GM18868 (cell line): ENCODE data around the gene ZNF512.
"Not testable (repeated sequence)": the region's sequence is repeated elsewhere in the genome, so short reads cannot be mapped to it uniquely, and the experiment has no call there.

ENCODE experiments used
- ATAC-seq: cut with Tn5 transposase; IDR thresholded peaks from one replicate; pipeline ENCODE4 v1.9.1; 2021; ENCODE audit warnings: mild to moderate bottlenecking, moderate library complexity; ENCODE audit not compliant: unreplicated experiment

The ZNF512 gene

DNA sequence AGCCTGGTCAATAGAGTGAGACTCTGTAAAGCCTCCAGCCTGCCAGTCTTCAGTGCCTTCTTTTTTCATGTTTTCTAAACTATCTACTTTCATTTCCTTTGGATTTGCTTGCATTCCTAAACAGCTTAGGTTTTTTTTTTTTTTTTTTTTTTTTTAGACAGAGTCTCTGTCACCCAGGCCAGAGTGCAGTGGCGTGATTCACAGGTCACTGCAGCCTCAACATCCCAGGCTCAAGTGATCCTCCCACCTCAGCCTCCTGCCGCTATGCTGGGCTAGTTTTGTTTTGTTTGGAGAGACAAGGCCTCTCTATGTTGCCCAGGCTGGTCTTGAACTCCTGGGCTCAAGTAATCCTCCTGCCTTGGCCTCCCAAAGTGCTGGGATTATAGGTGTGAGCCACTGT, 47.4 kb downstream of the ZNF512 start:
- not testable (repeated sequence) for ATAC-seq

DNA sequence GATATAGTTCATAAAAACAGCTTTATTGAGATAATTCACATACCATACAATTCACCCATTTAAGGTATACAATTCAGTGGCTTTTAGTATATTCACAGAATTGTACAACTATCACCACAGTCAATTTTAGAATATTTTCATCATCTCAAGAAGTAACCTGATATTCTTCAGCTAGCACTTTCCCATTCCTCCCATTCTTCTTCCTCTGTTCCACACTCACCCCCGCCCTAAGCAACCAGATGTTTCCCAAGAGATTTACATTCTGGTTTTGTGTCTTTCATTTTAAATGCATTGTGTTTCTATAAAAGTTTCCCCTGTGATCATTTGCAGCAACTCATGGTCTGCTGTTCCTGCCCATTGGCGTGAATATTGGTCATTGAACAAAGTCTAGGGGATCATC, 51.4 kb downstream of the ZNF512 start:
- ATAC-seq = no peak

DNA sequence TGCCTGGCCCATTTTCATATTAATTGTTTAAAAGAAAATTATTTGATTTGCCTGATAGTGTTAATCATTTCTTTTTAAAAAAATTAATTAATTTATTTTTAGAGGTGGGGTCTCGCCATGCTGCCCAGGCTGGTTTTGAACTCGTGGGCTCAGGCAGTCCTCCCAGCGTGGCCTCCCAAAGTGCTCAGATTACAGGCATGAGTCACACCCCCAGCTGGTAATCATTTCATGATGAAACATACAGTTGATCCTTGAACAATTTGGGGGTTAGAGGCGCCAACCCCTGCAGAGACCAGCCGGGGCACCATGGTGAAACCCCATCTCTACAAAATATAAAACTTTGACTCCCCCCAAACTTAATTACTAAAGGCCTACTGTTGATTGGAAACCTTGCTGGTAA, 53.9 kb downstream of the ZNF512 start:
- no peak for ATAC-seq

DNA sequence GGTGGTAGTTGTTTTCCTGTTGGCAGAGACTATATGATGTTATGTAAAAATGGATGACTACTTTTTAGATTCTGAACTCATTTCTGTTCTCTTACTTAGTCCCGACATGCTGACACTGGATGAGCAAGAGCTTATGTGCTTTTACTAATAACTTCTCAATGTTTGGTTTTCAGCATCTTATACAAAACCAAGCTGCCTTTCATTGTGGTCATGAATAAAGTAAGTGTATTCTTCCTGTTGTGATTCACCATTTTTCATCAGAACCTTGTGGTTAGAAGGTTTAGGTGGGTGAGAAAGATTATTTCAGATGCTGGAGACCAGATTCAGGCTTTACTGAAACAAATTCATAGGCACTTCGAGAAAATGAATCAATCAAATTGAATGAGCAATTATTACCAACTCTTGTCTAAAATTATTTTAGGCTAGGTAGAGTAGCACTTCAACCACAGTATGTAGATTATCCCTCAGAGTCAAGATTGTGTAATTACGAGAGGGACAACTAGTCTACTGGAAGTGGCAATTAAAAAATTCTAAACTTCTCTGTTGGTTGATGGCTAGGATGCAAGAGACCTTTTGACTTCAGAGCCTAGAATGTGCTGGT, 55.3 kb downstream of the ZNF512 start:
- no peak for ATAC-seq

DNA sequence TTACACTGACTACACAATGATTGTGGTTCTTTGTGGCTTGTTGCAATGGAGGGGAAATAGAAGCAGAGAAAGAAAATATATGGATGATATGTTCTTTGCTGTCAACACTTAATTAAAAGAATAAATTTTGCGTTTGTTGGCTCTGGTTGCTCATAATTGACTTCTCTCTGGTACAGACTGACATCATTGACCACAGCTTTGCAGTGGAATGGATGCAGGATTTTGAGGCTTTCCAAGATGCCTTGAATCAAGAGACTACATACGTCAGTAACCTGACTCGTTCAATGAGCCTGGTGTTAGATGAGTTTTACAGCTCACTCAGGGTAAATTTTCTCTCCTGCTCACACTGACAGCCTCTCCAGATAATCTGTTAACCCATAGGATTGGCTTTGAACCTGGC, 55.9 kb downstream of the ZNF512 start:
- ATAC-seq = no peak

DNA sequence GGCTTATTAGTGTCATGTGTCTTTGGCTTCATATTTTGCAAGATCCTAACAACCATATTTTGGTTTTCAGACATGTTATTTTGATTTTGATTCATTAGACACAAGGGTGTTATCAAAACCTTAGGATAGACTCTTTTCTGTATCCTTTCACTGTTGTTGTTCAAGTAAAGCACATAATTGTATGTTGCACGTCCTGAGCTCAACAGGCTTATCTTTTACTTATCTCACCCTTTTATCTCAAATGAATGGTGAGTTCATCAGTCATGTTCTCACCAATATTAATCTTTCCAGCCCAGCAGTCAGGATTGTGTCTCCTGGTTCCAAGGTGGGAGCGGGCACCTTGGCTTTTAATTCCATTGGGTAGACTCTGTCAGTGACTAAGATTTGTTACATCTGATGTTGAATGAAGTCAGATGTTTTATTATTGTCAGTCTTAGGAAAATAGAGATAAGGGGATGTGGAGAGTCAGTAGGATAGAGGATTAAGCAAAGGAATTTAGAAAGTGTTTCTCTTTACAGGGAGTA, 57.9 kb downstream of the ZNF512 start:
- no peak for ATAC-seq

DNA sequence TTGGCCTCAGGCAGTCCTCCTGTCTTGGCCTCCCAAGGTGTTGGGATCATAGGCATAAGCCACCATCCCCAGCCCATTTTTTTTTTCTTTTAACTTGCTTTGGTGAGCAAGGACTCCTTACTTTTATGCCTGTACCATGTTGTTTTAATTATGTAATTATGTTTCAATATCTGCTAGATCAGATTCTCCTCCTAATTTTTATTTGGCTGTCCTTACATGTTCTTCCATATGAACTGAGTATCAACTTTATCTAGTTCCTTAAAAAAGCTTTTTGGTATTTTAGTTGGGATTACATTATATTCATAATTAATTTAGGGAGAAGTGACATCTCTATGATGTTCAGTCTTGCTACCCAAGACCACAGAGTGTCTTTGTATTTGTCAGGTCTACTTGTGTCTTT, 62.4 kb downstream of the ZNF512 start:
- no peak for ATAC-seq

DNA sequence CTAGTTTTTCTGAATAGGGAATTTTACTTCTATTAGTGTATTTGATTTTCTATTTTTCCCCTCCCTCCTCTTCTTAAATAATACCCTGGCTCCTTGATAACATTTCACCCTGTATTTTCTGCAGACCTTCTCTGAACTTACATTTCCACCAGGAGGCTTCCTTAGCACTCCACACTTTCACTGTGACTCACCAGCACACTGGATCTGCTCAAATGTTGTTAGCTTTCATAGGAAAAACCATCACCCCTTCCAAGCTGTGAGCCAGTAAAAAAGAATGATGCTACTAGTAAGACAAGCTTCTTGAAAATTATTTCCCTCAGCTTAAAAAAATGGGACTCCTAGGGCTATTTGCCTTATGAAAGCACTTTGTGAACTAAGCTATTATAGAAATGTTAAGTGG, 64.4 kb downstream of the ZNF512 start:
- ATAC-seq = no peak

DNA sequence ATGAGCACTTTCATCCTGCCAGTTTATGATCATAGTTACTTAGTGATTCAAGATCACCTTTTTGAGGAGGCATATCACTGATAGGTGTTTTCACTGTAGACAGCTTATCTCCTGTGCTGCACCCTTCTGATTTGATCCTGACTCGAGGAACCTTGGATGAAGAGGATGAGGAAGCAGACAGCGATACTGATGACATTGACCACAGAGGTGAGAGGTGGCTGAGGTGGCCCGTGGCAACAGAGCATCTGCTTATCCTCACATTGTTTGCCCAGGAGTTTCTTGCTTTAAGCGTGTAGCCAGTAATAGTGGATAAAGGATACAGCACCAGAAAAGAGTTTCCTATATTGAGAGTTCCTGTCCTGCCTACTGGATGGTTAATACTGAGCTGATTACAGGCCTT, 64.9 kb downstream of the ZNF512 start:
- ATAC-seq = no peak

DNA sequence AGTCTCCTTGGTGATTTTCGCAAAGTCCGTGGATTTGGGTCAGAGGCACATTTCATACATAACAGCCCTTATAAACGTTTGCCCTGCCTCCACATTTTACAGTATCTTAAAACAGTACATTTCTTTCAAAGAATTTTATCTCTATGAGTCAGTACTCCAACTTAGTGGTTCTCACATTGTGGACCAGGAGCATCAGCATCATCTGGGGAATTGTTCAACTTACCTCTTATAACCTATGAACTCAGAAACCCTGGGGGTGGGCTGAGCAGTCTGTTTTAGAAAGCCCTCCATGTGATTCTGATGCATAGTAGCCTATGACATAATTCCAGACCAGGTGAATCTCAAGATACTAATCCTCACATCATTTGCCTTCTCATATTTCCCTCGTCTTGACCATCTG, 68.2 kb downstream of the ZNF512 start:
- ATAC-seq = no peak

DNA sequence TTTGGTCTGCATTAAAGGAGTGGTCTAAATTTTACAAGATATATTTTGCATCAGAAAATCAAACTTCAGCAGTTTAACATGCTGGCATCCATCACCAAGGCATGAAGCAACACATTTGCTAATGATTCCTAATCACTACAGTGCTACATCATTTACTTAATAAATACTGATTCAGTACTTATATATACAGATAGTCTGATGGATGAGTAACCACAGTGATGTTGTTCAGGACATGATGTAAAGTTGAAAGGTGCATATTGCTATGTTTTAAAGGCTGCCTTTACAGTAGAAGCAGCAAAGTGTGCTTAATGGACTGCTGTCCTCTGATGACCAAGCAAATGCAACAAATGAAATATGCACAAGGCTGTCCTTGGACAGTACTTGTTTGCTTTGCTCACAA, 69.5 kb downstream of the ZNF512 start:
- no peak for ATAC-seq

DNA sequence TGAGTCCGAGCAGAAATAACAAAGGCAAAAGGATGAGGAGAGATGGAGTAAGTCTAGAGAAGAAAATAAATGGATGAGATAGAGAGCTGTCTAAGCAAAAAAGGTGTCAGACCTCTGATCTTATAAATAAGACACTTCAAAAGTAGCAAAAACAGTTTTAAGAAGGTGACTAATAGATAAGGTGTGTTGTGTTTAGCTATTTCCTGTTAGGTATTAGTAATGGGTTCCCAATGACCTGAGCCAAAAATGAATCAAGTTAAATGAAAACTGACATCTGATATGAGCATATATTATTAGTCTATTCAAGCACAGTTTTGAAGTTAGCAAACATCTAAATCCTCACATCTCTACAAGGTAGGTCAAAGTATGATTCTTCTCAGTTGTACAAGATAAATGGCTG, 69.9 kb downstream of the ZNF512 start:
- no peak for ATAC-seq

DNA sequence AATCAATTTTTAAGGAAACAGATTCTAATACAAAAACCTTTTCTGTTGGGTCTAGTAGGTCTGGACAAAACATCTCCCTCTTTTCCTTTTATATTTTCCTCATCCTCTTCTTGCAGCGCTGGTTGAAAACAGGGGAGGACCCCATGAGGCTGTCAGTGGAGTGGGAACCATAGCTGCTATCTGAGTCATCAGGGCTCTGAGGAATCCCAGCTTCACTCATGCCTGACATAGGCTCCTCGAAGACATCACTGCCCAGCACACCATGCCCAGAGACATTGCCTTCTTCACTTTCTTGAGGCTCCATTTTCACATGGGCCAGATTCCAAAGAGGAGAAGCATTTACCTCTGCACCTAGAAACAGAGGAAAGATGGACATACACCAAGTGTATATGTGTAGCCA, 70.6 kb downstream of the ZNF512 start:
- no peak for ATAC-seq

DNA sequence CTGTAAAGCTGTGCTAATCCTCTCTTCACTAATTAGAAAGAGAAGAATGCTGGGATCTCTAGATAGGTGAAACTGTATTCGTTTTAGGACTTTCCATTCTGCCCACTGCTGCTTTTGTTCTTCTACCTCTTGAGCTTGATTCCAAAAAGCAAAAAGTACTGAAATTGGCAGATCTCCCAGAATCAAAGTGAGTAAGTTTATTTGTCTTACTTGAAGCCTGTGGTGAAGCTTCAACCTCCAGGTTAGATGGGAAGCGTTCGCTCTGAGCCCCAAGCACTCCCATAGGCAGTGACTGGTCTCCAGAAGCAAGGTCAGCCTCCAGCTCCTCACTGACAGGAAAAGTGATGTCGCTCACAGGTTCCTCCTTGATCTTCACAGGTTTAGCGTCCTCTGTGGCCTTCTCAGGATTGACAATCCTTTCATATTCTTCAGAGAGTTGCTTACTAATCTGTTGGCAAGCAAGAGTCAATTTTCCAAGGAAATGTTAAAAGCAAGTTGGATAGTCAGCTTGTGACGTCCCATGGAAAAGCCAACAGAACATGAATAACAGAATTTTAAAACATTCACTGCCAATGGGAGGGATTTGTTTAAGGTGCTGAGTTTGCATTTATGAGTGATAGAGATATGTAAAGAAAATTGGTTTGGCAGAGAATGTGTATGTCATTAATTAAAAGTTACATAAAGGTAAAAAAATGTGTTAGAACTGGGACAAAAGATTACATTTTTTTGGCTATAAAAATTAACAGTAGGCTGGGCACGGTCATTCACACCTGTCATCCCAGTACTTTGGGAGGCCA, 72.5 kb downstream of the ZNF512 start:
- no peak for ATAC-seq

DNA sequence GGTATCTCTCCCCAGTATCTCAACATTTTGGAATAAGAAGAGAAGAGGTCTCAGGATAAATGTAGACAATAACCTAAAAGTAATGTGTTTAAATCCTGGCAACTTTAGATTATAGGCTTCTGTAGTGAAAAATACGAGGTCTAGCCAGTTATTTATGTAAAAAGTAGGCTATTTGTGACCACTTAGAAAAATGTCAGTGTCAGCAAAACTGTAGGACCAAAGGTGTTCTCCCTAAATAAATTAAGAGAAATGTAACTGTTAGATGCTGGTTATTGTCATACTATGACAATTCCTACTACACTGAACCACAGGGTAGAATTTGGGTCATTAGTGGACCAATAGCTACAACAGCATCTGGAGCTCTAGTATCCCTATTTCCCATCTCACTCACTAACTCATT, 78.5 kb downstream of the ZNF512 start:
- ATAC-seq = no peak

DNA sequence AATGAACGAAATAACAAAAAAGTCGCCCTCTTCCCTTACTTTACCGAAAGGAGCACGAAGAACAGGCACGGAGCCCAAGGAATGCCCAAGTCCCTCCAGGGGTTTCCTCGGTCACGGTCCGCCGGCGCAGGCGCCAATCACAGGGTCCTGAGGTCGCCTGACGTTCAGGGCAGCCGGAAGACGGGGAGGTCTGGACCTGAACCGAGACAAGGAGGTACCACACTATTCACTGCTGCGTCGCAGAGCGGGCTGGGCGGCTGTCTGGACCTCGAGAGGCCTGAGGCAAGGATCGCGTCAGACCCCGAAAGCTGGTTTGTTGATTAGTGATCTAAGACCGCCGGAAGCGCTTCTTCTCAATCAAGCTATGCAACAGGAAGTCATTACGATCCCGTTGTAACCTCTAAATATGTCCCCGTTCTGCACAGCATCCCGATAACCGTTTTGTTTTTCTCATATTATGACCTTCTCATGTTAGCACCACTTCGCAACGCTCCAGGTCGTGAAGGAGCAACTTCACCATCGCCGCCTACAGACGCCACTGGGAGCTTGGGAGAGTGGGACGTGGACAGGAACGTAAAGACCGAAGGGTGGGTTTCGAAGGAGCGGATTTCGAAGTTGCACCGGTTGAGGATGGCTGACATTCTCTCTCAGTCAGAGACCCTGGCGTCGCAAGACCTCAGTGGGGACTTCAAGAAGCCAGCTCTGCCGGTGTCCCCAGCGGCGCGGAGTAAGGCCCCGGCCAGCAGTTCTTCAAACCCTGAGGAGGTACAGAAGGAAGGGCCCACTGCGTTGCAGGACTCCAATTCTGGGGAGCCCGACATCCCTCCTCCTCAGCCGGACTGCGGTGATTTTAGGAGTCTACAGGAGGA, 80.7 kb downstream of the ZNF512 start, which contains the start of the genes SLC4A1AP and SUPT7L:
SLC4A1AP (plus strand) TSS at position 605 of the 869 bp plus-strand sequence; CDS start at position 631, 26 bp downstream.
SUPT7L (minus strand) TSS at position 330 of the 869 bp plus-strand sequence. CDS start 1,422 bp downstream, outside the sequence.
- ATAC-seq = peak; percentile 68

DNA sequence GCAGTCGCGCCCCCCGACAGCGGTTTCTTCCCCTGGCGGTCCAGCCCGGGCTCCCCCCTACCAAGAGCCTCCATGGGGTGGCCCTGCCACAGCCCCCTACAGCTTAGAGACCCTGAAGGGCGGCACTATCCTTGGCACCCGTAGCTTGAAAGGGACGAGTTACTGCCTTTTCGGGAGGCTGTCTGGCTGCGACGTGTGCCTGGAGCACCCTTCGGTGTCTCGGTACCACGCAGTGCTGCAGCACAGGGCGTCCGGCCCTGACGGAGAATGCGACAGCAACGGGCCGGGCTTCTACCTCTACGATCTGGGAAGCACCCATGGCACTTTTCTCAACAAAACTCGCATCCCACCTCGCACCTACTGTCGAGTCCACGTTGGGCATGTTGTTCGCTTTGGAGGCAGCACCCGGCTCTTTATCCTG, 81.3 kb downstream of the ZNF512 start:
- ATAC-seq = no peak

DNA sequence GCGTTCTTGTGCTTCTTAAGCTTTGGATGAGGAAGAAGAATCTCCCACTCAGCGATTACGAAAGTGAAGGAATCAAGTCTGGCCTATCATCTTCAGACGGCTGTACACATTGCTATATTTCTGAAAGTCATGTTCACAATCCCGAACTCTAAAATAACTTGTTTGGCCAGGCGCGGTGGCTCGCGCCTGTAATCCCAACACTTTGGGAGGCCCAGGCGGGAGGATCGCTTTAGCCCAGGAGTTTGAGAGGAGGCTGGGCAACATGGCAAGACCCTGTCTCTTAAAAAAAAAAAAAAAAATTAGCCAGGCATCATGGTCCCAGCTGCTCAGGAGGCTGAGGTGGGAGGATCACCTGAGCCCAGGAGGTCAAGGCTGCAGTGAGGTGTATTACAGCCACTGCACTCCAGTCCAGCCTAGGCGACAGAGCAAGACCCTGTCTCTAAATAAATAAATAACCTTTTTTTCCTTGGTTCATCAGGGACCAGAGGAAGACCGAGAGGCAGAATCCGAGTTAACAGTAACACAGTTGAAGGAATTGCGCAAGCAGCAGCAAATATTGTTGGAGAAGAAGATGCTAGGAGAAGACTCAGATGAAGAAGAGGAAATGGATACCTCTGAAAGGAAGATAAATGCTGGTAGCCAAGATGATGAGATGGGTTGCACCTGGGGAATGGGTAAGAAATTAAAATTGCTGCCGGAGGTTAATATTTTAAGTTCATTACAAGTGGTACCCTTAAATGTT, 82.0 kb downstream of the ZNF512 start:
- no peak for ATAC-seq

DNA sequence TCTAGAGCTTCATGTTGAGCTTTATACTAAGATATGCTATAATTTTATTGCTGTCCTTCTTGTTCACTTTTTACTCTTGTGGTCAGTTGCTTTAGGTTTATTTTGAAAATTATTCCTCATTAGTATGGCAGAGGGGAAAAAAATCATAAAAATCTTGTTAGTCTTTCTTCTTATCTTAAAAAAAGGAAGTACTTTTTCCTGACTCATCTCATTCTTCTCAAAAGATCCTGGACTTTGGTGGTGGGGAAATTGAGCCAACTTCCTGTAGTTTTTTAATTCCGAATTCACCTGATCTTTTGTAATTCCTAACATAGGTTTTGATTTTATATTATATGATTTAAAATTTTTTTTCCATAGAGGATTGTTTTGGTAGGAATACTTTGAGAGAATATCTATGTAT, 84.6 kb downstream of the ZNF512 start:
- ATAC-seq = no peak

DNA sequence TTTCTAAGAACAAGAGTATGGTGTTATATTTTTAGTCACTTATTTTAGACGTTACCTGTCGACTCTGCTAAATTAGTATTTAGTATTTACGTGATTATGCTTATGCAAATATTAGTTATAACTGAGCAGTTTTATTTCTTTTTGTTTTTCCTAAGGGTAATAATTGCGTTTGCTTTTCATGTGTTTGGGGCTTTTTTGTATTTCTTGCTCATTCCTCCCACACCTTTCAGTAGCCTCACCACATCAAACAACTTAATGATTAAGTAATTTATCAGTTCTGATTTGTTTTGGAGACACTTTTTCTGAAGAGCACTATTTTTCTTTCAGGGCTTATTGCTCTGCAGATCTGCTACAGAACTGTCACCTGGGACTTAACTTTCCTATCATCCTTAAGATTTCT, 88.4 kb downstream of the ZNF512 start:
- no peak for ATAC-seq
